Liver (tissue), 9 donors: ENCODE measurements around the gene PCNX3. TPM values are rescaled to one million over a fixed set of nuclear protein-coding genes. Genes with fewer than 3 reads are reported as not detected.

Experiments used
- DNase-seq: peaks from one replicate; pipeline ENCODE4 v3.0.0-alpha.2; 2017; ENCODE audit warnings: low spot score
- H3K27ac ChIP-seq, 2 donors: one replicate each; pipeline ENCODE4 v1.7.0; 2013; ENCODE audit warnings: inconsistent platforms in 2 of 2, low read length in 2 of 2, control low read depth in 1 of 2, low read depth in 1 of 2, mild to moderate bottlenecking in 1 of 2
- H3K27me3 ChIP-seq, 4 donors: one replicate each; pipeline versions ENCODE4 v1.6.1 to v1.7.0; 2013; ENCODE audit warnings: low read length in 3 of 4, inconsistent platforms in 1 of 4, mild to moderate bottlenecking in 1 of 4, moderate library complexity in 1 of 4; ENCODE audit not compliant: control insufficient read depth in 4 of 4, insufficient read depth in 4 of 4
- H3K36me3 ChIP-seq, 4 donors: one replicate each; pipeline versions ENCODE4 v1.6.1 to v1.7.0; 2013; ENCODE audit warnings: low read length in 3 of 4, mild to moderate bottlenecking in 3 of 4, low read depth in 1 of 4, moderate library complexity in 1 of 4; ENCODE audit not compliant: control insufficient read depth in 4 of 4, insufficient read depth in 3 of 4
- H3K4me1 ChIP-seq, 4 donors: one replicate each; pipeline versions ENCODE4 v1.6.1 to v1.7.0; 2013; ENCODE audit warnings: low read length in 3 of 4, mild to moderate bottlenecking in 3 of 4, moderate library complexity in 1 of 4; ENCODE audit not compliant: control insufficient read depth in 4 of 4, insufficient read depth in 4 of 4
- H3K4me3 ChIP-seq, 3 donors: one replicate each; pipeline versions ENCODE4 v1.6.1 to v1.7.0; 2013; ENCODE audit warnings: low read length in 3 of 3, control low read depth in 1 of 3, low read depth in 1 of 3, mild to moderate bottlenecking in 1 of 3
- H3K9ac ChIP-seq, 2 donors: one replicate each; pipeline ENCODE4 v1.7.0; 2013; ENCODE audit warnings: low read length in 2 of 2, mild to moderate bottlenecking in 2 of 2, moderate library complexity in 2 of 2, control low read depth in 1 of 2, low read depth in 1 of 2
- H3K9me3 ChIP-seq, 4 donors: one replicate each; pipeline versions ENCODE4 v1.6.1 to v1.7.0; 2013; ENCODE audit warnings: low read length in 3 of 4; ENCODE audit not compliant: control insufficient read depth in 4 of 4
- EGR1 ChIP-seq, 2 donors: IDR thresholded peaks; 2 replicates each; pipeline ENCODE4 v1.6.1; 2016 to 2018; ENCODE audit warnings: antibody characterized with exemption in 2 of 2, low read depth in 2 of 2
- FOXA1 ChIP-seq: IDR thresholded peaks from 2 replicates; pipeline ENCODE4 v1.6.1; 2016; ENCODE audit warnings: antibody characterized with exemption
- FOXA2 ChIP-seq: IDR thresholded peaks from 2 replicates; pipeline ENCODE4 v1.6.1; 2016; ENCODE audit warnings: antibody characterized with exemption
- GABPA ChIP-seq, 2 donors: IDR thresholded peaks in 1 of 2; conservative IDR thresholded peaks in 1 of 2; 2 replicates each; pipeline ENCODE4 v1.6.1; 2016; ENCODE audit warnings: antibody characterized with exemption in 2 of 2, mild to moderate bottlenecking in 1 of 2, moderate library complexity in 1 of 2
- HNF4G ChIP-seq: IDR thresholded peaks from 2 replicates; pipeline ENCODE4 v1.6.1; 2016; ENCODE audit warnings: antibody characterized with exemption
- JUND ChIP-seq, 2 donors: IDR thresholded peaks; 2 replicates each; pipeline ENCODE4 v1.6.1; 2016; ENCODE audit warnings: antibody characterized with exemption in 2 of 2
- RAD21 ChIP-seq, 2 donors: IDR thresholded peaks; 2 replicates each; pipeline ENCODE4 v1.6.1; 2016; ENCODE audit warnings: antibody characterized with exemption in 2 of 2, mild to moderate bottlenecking in 2 of 2
- RXRA ChIP-seq, 2 donors: IDR thresholded peaks; 2 replicates each; pipeline ENCODE4 v1.6.1; 2017 to 2018; ENCODE audit warnings: antibody characterized with exemption in 2 of 2, mild to moderate bottlenecking in 1 of 2
- SP1 ChIP-seq: IDR thresholded peaks from 2 replicates; pipeline ENCODE4 v1.6.1; 2018; ENCODE audit warnings: antibody characterized with exemption, mild to moderate bottlenecking
- TAF1 ChIP-seq: conservative IDR thresholded peaks from 2 replicates; pipeline ENCODE4 v1.6.1; 2016; ENCODE audit warnings: antibody characterized with exemption, mild to moderate bottlenecking
- YY1 ChIP-seq: IDR thresholded peaks from 2 replicates; pipeline ENCODE4 v1.6.1; 2016; ENCODE audit warnings: antibody characterized with exemption, mild to moderate bottlenecking
- WGBS: extraction: QIAGEN DNeasy Blood & Tissue Kit; methylation state at CpG from one replicate; pipeline ENCODE4 v1.1.7; 2013; 5-methylcytosine and 5-hydroxymethylcytosine counted together
- polyA plus RNA-seq, 2 donors: library from polyadenylated mRNA; stranded (reverse) in 1 of 2; unstranded in 1 of 2; fragments of 200-250 nt in 1 of 2; fragments of >200 nt in 1 of 2; fragmentation: Nextera tagmentation in 1 of 2; extraction: Ambion mirVana in 1 of 2; gene quantifications; one replicate each; pipeline versions ENCODE4 v1.2.1 to v1.2.3, GENCODE V29; 2013 to 2015
- total RNA-seq, 2 donors: library from RNA; depleted of rRNA; stranded (reverse); fragments of >200 nt; gene quantifications; one replicate each; pipeline ENCODE4 v1.2.3, GENCODE V29; 2014
- TF ChIP-seq, protein P1 (sequence below): fragments of 150-350 bp; IDR thresholded peaks from 2 replicates; pipeline ENCODE4 v1.5.1; 2017; ENCODE audit warnings: improper control_type of control experiment, low read depth, low read length; ENCODE audit not compliant: missing input control
- TF ChIP-seq, protein P2 (sequence below): IDR thresholded peaks from 2 replicates; pipeline ENCODE4 v1.6.1; 2016; ENCODE audit warnings: antibody characterized with exemption, mild to moderate bottlenecking
- TF ChIP-seq, protein P3 (sequence below): IDR thresholded peaks from 2 replicates; pipeline ENCODE4 v1.6.1; 2016; ENCODE audit warnings: antibody characterized with exemption
- TF ChIP-seq, protein P4 (sequence below): IDR thresholded peaks from 2 replicates; pipeline ENCODE4 v1.6.1; 2016; ENCODE audit warnings: antibody characterized with exemption
- donor health status: healthy.
- donor health status: healthy.
- donor health status: healthy.
- donor health status: healthy.
- donor health status: healthy.

Gene PCNX3
- total and polyA plus RNA-seq, 4 donors = 4.7 to 13.4 (median 12.1) TPM

DNA sequence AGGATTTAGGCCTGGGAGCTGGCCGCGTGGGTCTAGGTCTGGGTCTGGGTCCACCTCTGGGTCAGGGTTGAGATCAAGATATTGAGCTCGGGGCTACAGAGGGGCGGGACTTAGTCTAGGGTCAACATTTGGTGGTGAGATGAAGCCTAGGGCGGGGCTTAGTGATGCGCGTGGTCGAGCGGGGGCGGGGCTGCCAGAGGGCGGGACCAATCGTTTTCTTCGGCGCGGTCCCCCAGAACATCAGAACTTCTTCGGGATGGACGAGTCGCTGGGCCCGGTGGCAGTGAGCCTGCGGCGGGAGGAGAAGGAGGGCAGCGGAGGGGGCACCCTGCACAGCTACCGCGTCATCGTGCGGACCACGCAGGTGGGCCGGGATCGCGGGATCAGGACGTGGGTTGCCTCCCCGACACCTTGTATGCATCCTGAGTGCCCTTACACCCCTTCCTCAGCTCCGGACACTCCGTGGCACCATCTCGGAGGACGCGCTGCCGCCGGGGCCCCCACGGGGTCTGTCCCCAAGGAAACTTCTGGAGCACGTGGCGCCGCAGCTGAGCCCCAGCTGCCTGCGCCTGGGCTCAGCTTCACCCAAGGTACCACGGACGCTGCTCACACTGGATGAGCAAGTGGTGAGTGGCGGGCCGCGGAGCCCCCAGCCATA is 26.6 kb downstream of the PCNX3 start:
- no peak overlapping the region for H3K9ac ChIP-seq
- WGBS = 49% methylated on average over 49 of the region's 49 CpGs

DNA sequence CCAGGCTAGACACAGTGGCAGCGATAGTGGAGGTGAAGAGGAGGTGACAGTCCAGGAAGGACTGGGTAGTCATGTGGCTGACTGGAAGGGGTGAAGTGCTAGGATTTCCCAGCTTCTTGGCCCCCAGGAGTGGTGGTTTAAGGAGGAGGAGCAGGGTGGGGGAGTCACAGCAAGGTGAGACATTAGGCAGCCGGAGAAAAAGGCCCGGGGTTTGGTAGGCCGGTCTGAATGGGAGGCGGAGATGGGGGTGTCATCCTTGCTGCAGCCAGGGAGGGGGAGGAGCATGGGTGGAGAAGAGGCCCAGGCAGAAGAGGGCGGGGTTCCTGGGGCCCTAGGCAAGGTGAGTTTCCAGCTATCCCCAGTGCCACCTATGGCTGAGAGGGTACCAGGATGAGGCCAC is 28.4 kb downstream of the PCNX3 start:
- H3K4me1 ChIP-seq = peaks cover 3 to 25% (median 14%) of the 10 kb centered on the region in 4 donors
- H3K27ac ChIP-seq = no peak overlapping the region
- DNase-seq = no peak
- no peak overlapping the region for H3K4me3 ChIP-seq
- H3K9ac ChIP-seq = no peak overlapping the region
- WGBS = 63% methylated on average over 6 of the region's 6 CpGs
- no peaks in the 10 kb centered on the region for H3K27me3 ChIP-seq
- TF ChIP-seq RAD21 (IDR thresholded peaks at IDR 0.05) = no peak
- TF ChIP-seq EGR1 (IDR thresholded peaks at IDR 0.05; ENCODE audit: low read depth in 2 of 2) = no peak
- TF ChIP-seq FOXA2 = no peak
- TF ChIP-seq, protein P1, sequence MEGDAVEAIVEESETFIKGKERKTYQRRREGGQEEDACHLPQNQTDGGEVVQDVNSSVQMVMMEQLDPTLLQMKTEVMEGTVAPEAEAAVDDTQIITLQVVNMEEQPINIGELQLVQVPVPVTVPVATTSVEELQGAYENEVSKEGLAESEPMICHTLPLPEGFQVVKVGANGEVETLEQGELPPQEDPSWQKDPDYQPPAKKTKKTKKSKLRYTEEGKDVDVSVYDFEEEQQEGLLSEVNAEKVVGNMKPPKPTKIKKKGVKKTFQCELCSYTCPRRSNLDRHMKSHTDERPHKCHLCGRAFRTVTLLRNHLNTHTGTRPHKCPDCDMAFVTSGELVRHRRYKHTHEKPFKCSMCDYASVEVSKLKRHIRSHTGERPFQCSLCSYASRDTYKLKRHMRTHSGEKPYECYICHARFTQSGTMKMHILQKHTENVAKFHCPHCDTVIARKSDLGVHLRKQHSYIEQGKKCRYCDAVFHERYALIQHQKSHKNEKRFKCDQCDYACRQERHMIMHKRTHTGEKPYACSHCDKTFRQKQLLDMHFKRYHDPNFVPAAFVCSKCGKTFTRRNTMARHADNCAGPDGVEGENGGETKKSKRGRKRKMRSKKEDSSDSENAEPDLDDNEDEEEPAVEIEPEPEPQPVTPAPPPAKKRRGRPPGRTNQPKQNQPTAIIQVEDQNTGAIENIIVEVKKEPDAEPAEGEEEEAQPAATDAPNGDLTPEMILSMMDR = no peak
- TF ChIP-seq RXRA (IDR thresholded peaks at IDR 0.05) = no peak
- TF ChIP-seq YY1 = no peak
- TF ChIP-seq, protein P2, sequence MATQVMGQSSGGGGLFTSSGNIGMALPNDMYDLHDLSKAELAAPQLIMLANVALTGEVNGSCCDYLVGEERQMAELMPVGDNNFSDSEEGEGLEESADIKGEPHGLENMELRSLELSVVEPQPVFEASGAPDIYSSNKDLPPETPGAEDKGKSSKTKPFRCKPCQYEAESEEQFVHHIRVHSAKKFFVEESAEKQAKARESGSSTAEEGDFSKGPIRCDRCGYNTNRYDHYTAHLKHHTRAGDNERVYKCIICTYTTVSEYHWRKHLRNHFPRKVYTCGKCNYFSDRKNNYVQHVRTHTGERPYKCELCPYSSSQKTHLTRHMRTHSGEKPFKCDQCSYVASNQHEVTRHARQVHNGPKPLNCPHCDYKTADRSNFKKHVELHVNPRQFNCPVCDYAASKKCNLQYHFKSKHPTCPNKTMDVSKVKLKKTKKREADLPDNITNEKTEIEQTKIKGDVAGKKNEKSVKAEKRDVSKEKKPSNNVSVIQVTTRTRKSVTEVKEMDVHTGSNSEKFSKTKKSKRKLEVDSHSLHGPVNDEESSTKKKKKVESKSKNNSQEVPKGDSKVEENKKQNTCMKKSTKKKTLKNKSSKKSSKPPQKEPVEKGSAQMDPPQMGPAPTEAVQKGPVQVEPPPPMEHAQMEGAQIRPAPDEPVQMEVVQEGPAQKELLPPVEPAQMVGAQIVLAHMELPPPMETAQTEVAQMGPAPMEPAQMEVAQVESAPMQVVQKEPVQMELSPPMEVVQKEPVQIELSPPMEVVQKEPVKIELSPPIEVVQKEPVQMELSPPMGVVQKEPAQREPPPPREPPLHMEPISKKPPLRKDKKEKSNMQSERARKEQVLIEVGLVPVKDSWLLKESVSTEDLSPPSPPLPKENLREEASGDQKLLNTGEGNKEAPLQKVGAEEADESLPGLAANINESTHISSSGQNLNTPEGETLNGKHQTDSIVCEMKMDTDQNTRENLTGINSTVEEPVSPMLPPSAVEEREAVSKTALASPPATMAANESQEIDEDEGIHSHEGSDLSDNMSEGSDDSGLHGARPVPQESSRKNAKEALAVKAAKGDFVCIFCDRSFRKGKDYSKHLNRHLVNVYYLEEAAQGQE = no peak
- TF ChIP-seq, protein P3, sequence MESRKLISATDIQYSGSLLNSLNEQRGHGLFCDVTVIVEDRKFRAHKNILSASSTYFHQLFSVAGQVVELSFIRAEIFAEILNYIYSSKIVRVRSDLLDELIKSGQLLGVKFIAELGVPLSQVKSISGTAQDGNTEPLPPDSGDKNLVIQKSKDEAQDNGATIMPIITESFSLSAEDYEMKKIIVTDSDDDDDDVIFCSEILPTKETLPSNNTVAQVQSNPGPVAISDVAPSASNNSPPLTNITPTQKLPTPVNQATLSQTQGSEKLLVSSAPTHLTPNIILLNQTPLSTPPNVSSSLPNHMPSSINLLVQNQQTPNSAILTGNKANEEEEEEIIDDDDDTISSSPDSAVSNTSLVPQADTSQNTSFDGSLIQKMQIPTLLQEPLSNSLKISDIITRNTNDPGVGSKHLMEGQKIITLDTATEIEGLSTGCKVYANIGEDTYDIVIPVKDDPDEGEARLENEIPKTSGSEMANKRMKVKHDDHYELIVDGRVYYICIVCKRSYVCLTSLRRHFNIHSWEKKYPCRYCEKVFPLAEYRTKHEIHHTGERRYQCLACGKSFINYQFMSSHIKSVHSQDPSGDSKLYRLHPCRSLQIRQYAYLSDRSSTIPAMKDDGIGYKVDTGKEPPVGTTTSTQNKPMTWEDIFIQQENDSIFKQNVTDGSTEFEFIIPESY = no peak
- no peak for TF ChIP-seq SP1
- TF ChIP-seq TAF1 = no peak
- H3K36me3 ChIP-seq = peaks cover 0 to 4% (median 0%) of the 10 kb centered on the region in 4 donors
- H3K9me3 ChIP-seq = no peaks in the 10 kb centered on the region

More for the DNA sequence above, 26.6 kb downstream of the PCNX3 start:
- Histone ChIP-seq H3K36me3 (peaks cover 0 to 4% (median 0%) of the 10 kb centered on the region in 4 donors), H3K27ac (no peak overlapping the region), H3K4me1 (peaks cover 7 to 35% (median 20%) of the 10 kb centered on the region in 4 donors), H3K9me3 (no peaks in the 10 kb centered on the region), H3K4me3 (no peak overlapping the region), H3K27me3 (no peaks in the 10 kb centered on the region)
- TF ChIP-seq HNF4G (no peak), FOXA2 (no peak), SP1 (no peak), FOXA1 (no peak), RAD21 (IDR thresholded peaks at IDR 0.05) (no peak), YY1 (no peak), JUND (IDR thresholded peaks at IDR 0.05) (no peak), GABPA (IDR thresholded peaks at IDR 0.05 in 1 of 2, conservative IDR thresholded peaks at IDR 0.05 in 1 of 2) (no peak), TAF1 (no peak), EGR1 (IDR thresholded peaks at IDR 0.05; ENCODE audit: low read depth in 2 of 2) (no peak)
- TF ChIP-seq, protein P4, sequence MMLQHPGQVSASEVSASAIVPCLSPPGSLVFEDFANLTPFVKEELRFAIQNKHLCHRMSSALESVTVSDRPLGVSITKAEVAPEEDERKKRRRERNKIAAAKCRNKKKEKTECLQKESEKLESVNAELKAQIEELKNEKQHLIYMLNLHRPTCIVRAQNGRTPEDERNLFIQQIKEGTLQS = no peak
- TF ChIP-seq, protein P3 = no peak
- no peak for DNase-seq
